WERI-Rb-1 (cell line): Measurements from ENCODE around the gene SCNN1B.
"Not testable (repeated sequence)": the region's sequence is repeated elsewhere in the genome, so short reads cannot be mapped to it uniquely, and the experiment has no call there.

ENCODE experiments used
- DNase-seq: peaks from one replicate; pipeline ENCODE4 v3.0.0-alpha.2; 2020
- H3K27ac ChIP-seq: fragments of 250-450 bp; sonication (Bioruptor Pico); 2 replicates; pipeline ENCODE4 v1.5.1; 2020; ENCODE audit warnings: mild to moderate bottlenecking, moderate library complexity
- H3K27me3 ChIP-seq: fragments of 250-450 bp; sonication (Bioruptor Pico); 2 replicates; pipeline ENCODE4 v1.5.1; 2021; ENCODE audit warnings: mild to moderate bottlenecking, low read depth, moderate library complexity; ENCODE audit not compliant: insufficient read depth, severe bottlenecking
- H3K36me3 ChIP-seq: fragments of 250-450 bp; sonication (Bioruptor Pico); 2 replicates; pipeline ENCODE4 v1.5.1; 2020; ENCODE audit warnings: mild to moderate bottlenecking, moderate library complexity
- H3K4me3 ChIP-seq: 2 replicates; pipeline ENCODE4 v1.5.1; 2011; ENCODE audit warnings: low read depth, mild to moderate bottlenecking, control low read depth, low read length
- H3K9me3 ChIP-seq: fragments of 250-450 bp; sonication (Bioruptor Pico); 2 replicates; pipeline ENCODE4 v1.5.1; 2021; ENCODE audit warnings: mild to moderate bottlenecking, moderate library complexity; ENCODE audit not compliant: severe bottlenecking
- CTCF ChIP-seq: IDR thresholded peaks from 2 replicates; pipeline ENCODE4 v1.5.1; 2011; ENCODE audit warnings: low read depth, mild to moderate bottlenecking, control low read depth, inconsistent platforms, low read length

The SCNN1B gene

GRCh38 chr16:23389201-23389600 is 87.1 kb downstream of the SCNN1B start:
- H3K27me3 ChIP-seq = no peaks in the 10 kb centered on the region
- no peaks in the 10 kb centered on the region for H3K9me3 ChIP-seq
- peaks cover 15% of the 10 kb centered on the region for H3K36me3 ChIP-seq
- DNase-seq = no peak
- H3K27ac ChIP-seq = no peak overlapping the region
- TF ChIP-seq CTCF = no peak
- no peak overlapping the region for H3K4me3 ChIP-seq

- H3K9me3 ChIP-seq, H3K27me3 ChIP-seq, H3K4me3 ChIP-seq, DNase-seq, H3K27ac ChIP-seq: not testable (repeated sequence)
- peaks cover 15% of the 10 kb centered on the region for H3K36me3 ChIP-seq
Observed at GRCh38 chr16:23389936-23390335, 87.8 kb downstream of the SCNN1B start.

GRCh38 chr16:23391381-23392222 is 89.5 kb downstream of the SCNN1B start:
- Histone ChIP-seq H3K27ac (no peak overlapping the region), H3K36me3 (peaks cover 15% of the 10 kb centered on the region), H3K27me3 (no peaks in the 10 kb centered on the region), H3K9me3 (no peaks in the 10 kb centered on the region), H3K4me3 (no peak overlapping the region)
- no peak for DNase-seq
- TF ChIP-seq CTCF = no peak

- no peak overlapping the region for H3K27ac ChIP-seq
Observed at GRCh38 chr16:23392223-23392600, 90.1 kb downstream of the SCNN1B start.

GRCh38 chr16:23394141-23394831 is 92.2 kb downstream of the SCNN1B start:
- TF ChIP-seq CTCF = no peak
- DNase-seq = no peak
- no peak overlapping the region for H3K27ac ChIP-seq
- H3K36me3 ChIP-seq = peaks cover 19% of the 10 kb centered on the region
- no peaks in the 10 kb centered on the region for H3K9me3 ChIP-seq
- no peaks in the 10 kb centered on the region for H3K27me3 ChIP-seq
- H3K4me3 ChIP-seq = no peak overlapping the region

More at GRCh38 chr16:23392223-23392600, 90.1 kb downstream of the SCNN1B start:
- DNase-seq = no peak
- peaks cover 15% of the 10 kb centered on the region for H3K36me3 ChIP-seq
- H3K9me3 ChIP-seq = no peaks in the 10 kb centered on the region
- no peaks in the 10 kb centered on the region for H3K27me3 ChIP-seq
- no peak for TF ChIP-seq CTCF
- no peak overlapping the region for H3K4me3 ChIP-seq

- peaks cover 17% of the 10 kb centered on the region for H3K36me3 ChIP-seq
- H3K27ac ChIP-seq = no peak overlapping the region
- no peak for TF ChIP-seq CTCF
- no peaks in the 10 kb centered on the region for H3K9me3 ChIP-seq
- no peak overlapping the region for H3K4me3 ChIP-seq
- DNase-seq = peak; percentile 45
- no peaks in the 10 kb centered on the region for H3K27me3 ChIP-seq
Observed at GRCh38 chr16:23395732-23396131, 93.6 kb downstream of the SCNN1B start.
